Measurements from ENCODE around the gene ZNF845. TPM values are rescaled to one million over a fixed set of nuclear protein-coding genes. Genes with fewer than 3 reads are reported as not detected.
"Not testable (repeated sequence)": the region's sequence is repeated elsewhere in the genome, so short reads cannot be mapped to it uniquely, and the experiment has no call there.

The ZNF845 gene
- total and polyA plus RNA-seq, 2 donors from 2014 or later = 1.9 to 9.2 TPM

DNA sequence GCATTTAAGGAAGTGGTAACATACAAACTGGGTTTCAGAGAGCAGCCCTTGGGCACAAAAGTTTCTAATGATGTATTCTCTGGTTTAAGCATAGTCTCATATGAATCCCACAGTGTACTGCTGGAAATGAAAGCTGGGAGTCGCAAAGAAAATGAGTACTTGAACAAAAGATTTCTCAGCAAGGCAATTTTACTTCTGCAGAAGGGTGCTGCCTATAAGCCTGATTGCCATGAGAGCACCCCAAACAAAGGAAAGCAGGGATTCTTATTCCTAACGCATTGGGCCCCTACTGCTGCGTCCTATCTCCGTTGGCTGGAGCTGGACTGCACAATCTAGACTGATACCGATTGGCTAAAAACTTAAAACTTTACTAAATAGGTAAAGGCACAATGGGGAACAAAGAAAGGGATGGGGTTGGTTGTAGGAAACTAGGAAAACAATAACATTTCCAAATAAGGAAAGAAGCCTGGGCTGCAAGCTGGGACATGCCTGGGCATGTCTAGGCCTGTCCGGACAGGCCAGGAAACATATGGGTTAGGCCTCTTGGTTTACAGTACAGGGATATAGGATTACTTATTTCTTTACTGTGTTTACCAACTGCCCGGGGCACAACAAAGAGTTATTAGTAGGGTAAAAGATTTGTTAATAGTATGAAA lies 38.6 kb upstream of the ZNF845 start:
- Histone ChIP-seq H3K36me3 (ENCODE audit: control insufficient read depth in 2 of 3, insufficient read depth in 3 of 3, low read length in 3 of 3) (no peaks in the 10 kb centered on the region), H3K4me3 (ENCODE audit: low read length in 3 of 3) (no peak overlapping the region), H3K9me3 (ENCODE audit: control insufficient read depth in 2 of 3, insufficient read depth in 1 of 3, low read length in 3 of 3) (peaks cover 0 to 18% (median 10%) of the 10 kb centered on the region in 3 donors), H3K9ac (ENCODE audit: low read length in 3 of 3) (no peak overlapping the region), H3K27ac (ENCODE audit: low read depth in 2 of 2, low read length in 2 of 2) (no peak overlapping the region), H3K4me1 (ENCODE audit: control insufficient read depth in 2 of 3, insufficient read depth in 2 of 3, low read depth in 1 of 3, low read length in 3 of 3) (no peaks in the 10 kb centered on the region), H3K27me3 (ENCODE audit: control insufficient read depth, insufficient read depth, low read length) (no peaks in the 10 kb centered on the region)
- TF ChIP-seq, protein P1, sequence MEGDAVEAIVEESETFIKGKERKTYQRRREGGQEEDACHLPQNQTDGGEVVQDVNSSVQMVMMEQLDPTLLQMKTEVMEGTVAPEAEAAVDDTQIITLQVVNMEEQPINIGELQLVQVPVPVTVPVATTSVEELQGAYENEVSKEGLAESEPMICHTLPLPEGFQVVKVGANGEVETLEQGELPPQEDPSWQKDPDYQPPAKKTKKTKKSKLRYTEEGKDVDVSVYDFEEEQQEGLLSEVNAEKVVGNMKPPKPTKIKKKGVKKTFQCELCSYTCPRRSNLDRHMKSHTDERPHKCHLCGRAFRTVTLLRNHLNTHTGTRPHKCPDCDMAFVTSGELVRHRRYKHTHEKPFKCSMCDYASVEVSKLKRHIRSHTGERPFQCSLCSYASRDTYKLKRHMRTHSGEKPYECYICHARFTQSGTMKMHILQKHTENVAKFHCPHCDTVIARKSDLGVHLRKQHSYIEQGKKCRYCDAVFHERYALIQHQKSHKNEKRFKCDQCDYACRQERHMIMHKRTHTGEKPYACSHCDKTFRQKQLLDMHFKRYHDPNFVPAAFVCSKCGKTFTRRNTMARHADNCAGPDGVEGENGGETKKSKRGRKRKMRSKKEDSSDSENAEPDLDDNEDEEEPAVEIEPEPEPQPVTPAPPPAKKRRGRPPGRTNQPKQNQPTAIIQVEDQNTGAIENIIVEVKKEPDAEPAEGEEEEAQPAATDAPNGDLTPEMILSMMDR (IDR thresholded peaks at IDR 0.05; ENCODE audit: borderline replicate concordance, extremely low read depth, insufficient read depth) = no peak
- intact Hi-C loops (cut with DNase I) = no loop called here
- FAIRE-seq (no peak), DNase-seq (no peak)

DNA sequence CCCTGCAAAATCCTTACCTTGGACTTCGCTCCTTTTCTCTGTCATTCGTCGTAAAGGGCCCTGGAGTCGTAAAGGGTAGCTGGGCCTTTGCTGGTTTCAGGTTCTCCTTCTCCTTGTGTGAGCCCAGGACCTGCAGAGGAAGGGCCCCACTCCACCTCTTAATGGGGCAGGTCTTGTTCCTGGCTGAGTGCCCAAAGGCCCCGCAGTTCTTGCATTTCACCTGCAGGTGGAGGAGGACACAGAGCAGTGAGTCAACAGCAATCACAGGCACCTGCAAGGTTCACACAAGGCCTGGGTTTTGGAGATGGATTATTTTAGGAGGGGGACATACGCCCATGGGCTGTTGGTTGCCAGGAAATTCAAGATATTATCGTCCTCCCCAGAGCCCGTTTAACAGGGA lies 32.2 kb upstream of the ZNF845 start:
- FAIRE-seq; H3K9ac ChIP-seq (ENCODE audit: low read length in 3 of 3); intact Hi-C loops (cut with DNase I); H3K9me3 ChIP-seq (ENCODE audit: control insufficient read depth in 2 of 3, insufficient read depth in 1 of 3, low read length in 3 of 3); H3K27me3 ChIP-seq (ENCODE audit: control insufficient read depth, insufficient read depth, low read length); H3K4me1 ChIP-seq (ENCODE audit: control insufficient read depth in 2 of 3, insufficient read depth in 2 of 3, low read depth in 1 of 3, low read length in 3 of 3); DNase-seq; H3K4me3 ChIP-seq (ENCODE audit: low read length in 3 of 3); H3K27ac ChIP-seq (ENCODE audit: low read depth in 2 of 2, low read length in 2 of 2); H3K36me3 ChIP-seq (ENCODE audit: control insufficient read depth in 2 of 3, insufficient read depth in 3 of 3, low read length in 3 of 3): not testable (repeated sequence)

DNA sequence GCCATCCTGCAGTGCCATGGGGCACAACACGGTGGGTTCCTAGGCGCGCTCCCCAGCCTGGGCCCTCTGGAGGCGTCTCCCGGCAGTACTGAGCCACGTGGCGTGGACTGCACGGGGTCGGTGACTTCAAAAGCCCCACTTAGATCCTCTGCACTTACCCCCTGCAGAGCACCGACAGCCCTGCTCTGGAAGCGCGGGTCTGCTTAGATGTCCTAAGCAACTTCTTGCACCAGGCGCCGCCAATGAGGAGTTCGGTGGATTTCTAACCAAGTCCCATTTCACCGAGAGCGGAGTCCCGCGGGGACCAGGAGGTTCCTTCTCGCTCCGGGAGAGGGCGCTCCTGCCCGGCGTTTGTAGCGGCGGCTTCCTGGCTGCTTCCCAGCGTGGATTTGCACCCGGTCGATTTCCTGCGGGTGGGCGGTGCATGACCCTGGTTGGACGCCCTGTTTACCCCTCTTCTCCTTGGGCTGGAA lies 25.2 kb upstream of the ZNF845 start:
- FAIRE-seq = no peak
- Histone ChIP-seq H3K9me3 (ENCODE audit: control insufficient read depth in 2 of 3, insufficient read depth in 1 of 3, low read length in 3 of 3) (no peaks in the 10 kb centered on the region), H3K4me3 (ENCODE audit: low read length in 3 of 3) (no peak overlapping the region)

DNA sequence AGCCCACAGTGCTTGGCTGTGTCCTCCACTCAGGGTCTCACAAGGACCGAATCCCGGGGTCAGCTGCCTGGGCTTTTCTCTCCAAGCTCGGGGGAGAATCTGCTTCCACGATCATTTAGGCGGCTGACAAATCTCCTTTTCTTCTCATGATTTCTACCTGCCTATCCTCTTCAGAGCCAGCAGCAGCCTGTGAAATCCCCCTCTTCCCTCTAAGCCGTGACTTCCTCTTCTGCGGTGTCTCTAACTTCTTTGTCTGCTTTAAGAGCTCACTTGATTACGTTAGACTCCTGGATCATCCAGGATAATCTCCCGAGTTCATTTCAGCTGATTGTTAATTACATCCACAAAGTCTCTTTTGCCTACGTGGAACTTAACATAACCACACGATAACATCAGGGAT lies 22.5 kb upstream of the ZNF845 start:
- DNase-seq (no peak), FAIRE-seq (no peak)
- H3K27me3 ChIP-seq (ENCODE audit: control insufficient read depth, insufficient read depth, low read length) = no peaks in the 10 kb centered on the region
- no peak overlapping the region for H3K9ac ChIP-seq (ENCODE audit: low read length in 3 of 3)
- intact Hi-C loops (cut with DNase I) = no loop called here
- no peaks in the 10 kb centered on the region for H3K36me3 ChIP-seq (ENCODE audit: control insufficient read depth in 2 of 3, insufficient read depth in 3 of 3, low read length in 3 of 3)
- TF ChIP-seq, protein P1 (IDR thresholded peaks at IDR 0.05; ENCODE audit: borderline replicate concordance, extremely low read depth, insufficient read depth) = no peak
- H3K4me3 ChIP-seq (ENCODE audit: low read length in 3 of 3) = no peak overlapping the region
- H3K4me1 ChIP-seq (ENCODE audit: control insufficient read depth in 2 of 3, insufficient read depth in 2 of 3, low read depth in 1 of 3, low read length in 3 of 3) = no peaks in the 10 kb centered on the region
- H3K9me3 ChIP-seq (ENCODE audit: control insufficient read depth in 2 of 3, insufficient read depth in 1 of 3, low read length in 3 of 3) = no peaks in the 10 kb centered on the region
- no peak overlapping the region for H3K27ac ChIP-seq (ENCODE audit: low read depth in 2 of 2, low read length in 2 of 2)

More for the DNA sequence above, 25.2 kb upstream of the ZNF845 start:
- DNase-seq = peak in 4 of 5 donors; percentile 65 to 78 (median 74)
- H3K27me3 ChIP-seq (ENCODE audit: control insufficient read depth, insufficient read depth, low read length) = no peaks in the 10 kb centered on the region
- H3K9ac ChIP-seq (ENCODE audit: low read length in 3 of 3) = no peak overlapping the region
- intact Hi-C loops (cut with DNase I) = no loop called here
- TF ChIP-seq, protein P1 (IDR thresholded peaks at IDR 0.05; ENCODE audit: borderline replicate concordance, extremely low read depth, insufficient read depth) = peak; percentile 10
- no peaks in the 10 kb centered on the region for H3K4me1 ChIP-seq (ENCODE audit: control insufficient read depth in 2 of 3, insufficient read depth in 2 of 3, low read depth in 1 of 3, low read length in 3 of 3)
- H3K36me3 ChIP-seq (ENCODE audit: control insufficient read depth in 2 of 3, insufficient read depth in 3 of 3, low read length in 3 of 3) = no peaks in the 10 kb centered on the region
- H3K27ac ChIP-seq (ENCODE audit: low read depth in 2 of 2, low read length in 2 of 2) = no peak overlapping the region
